Cardiac ventricle fibroblast (primary cell): ENCODE results near the gene CTF1. TPM values are rescaled to one million over a fixed set of nuclear protein-coding genes. Genes with fewer than 3 reads are reported as not detected.

Experiments used
- total RNA-seq: library from RNA; depleted of rRNA; stranded (reverse); fragments of >200 nt; gene quantifications from 2 replicates; pipeline ENCODE4 v1.2.3, GENCODE V29; 2015

The CTF1 gene
- total RNA-seq, result 2.0 and 3.6 TPM in 2 replicates

DNA sequence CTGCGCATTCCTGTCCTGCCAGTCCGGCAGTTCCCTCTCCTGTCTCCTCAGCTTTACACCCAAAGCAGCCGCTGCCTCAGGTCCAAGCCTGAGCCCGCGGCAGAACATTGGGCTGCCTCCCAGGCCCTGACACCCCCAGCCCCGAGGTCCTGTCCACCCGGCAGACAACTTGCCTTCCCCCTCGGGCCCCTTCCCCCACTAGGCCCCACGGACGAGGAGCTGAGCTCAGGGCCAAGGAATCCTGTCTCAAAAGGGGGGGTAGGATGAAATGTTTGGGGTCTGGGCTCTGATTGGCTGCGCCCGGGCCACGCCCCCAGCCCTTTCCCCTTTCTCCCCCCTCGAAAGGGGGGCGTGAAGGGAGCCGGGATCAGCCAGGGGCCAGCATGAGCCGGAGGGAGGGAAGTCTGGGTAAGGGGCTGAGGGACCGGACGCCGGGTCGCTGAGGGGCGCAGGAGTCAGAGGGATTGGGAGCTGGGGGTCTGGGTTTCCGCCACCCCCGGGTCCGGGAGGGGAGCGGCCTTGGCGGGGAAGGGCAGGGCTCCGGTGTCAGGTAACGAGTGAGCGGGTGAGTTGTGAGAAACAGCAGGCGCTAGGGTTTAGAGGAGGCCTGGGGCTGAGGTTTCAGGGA, at the start of gene CTF1:
CTF1 (plus strand) TSS at position 354 of the 628 bp plus-strand sequence; CDS start at position 384, 30 bp downstream.

GRCh38 chr16:30893744-30894539, 2.5 kb upstream of the CTF1 start, which contains the start of gene BCL7C:
Gene BCL7C, minus strand, starts transcription at chr16:30894077. Its CDS starts 133 bp downstream, at chr16:30893944.

DNA sequence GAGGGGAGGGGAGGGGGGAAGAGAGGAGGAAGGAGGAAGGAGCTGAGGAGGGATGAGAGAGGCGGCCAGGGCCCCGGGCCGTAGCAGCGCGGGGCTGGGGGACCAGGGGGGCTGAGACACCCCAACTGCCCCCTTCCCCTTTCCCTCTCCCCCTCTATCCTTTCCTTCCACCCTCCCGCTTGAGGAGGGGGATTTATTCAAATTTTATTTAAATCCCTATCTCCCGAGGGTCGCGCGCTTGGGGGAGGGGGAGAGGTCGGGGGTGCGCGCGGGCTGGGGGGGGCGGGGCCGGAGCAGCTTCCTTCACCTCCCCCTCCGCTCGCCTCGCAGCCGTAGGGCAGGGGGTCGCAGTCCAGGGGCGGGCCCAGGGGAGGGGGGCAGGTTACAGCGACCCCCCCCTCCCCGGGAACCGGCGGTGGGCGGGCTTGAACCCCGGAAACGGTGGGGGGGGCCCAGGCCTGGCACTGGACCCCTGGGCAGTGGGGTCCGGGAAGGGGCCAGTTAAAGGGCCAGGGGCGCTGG, 27.2 kb downstream of the CTF1 start, which contains the start of gene FBXL19:
FBXL19 (plus strand) TSS at position 19 of the 522 bp plus-strand sequence. CDS start 2,183 bp downstream, outside the sequence.

GRCh38 chr16:30948667-30949649, 52.5 kb downstream of the CTF1 start, which contains the start of gene ORAI3:
Gene ORAI3, plus strand, starts transcription at chr16:30949068. Its CDS starts 222 bp downstream, at chr16:30949290.

Other genes with a start within 250 kb of the CTF1 start
- gene PRR14, start 245.7 kb upstream of the CTF1 start, total RNA-seq, result 16.0 and 24.8 TPM in 2 replicates
- 25.1 and 30.0 TPM in 2 replicates for gene FBRS, start 238.2 kb upstream of the CTF1 start, total RNA-seq
- gene SRCAP, start 197.4 kb upstream of the CTF1 start, total RNA-seq, result 21.4 and 34.3 TPM in 2 replicates
- gene PHKG2, start 148.2 kb upstream of the CTF1 start, total RNA-seq, result 13.2 and 17.8 TPM in 2 replicates
- gene CFAP119, start 134.6 kb upstream of the CTF1 start, total RNA-seq, result 0.62 and 0.93 TPM in 2 replicates
- 68.0 and 87.4 TPM in 2 replicates for gene RNF40, start 134.3 kb upstream of the CTF1 start, total RNA-seq
- 11.7 and 15.0 TPM in 2 replicates for gene ZNF629, start 109.4 kb upstream of the CTF1 start, total RNA-seq
- gene BCL7C, start 2.5 kb upstream of the CTF1 start, total RNA-seq, result 29.7 and 36.9 TPM in 2 replicates
- gene FBXL19, start 27.0 kb downstream of the CTF1 start, total RNA-seq, result 13.2 and 13.7 TPM in 2 replicates
- gene ORAI3, start 52.5 kb downstream of the CTF1 start, total RNA-seq, result 45.4 and 48.9 TPM in 2 replicates
- 5.2 and 6.2 TPM in 2 replicates for gene SETD1A, start 61.1 kb downstream of the CTF1 start, total RNA-seq
- gene HSD3B7, start 88.6 kb downstream of the CTF1 start, total RNA-seq, result 11.1 and 11.7 TPM in 2 replicates
- gene STX1B, start 114.0 kb downstream of the CTF1 start, total RNA-seq, result 0.25 and 0.29 TPM in 2 replicates
- gene STX4, start 136.9 kb downstream of the CTF1 start, total RNA-seq, result 19.0 and 25.1 TPM in 2 replicates
- 9.8 and 14.4 TPM in 2 replicates for gene ZNF668, start 177.6 kb downstream of the CTF1 start, total RNA-seq
- gene ZNF646, start 177.8 kb downstream of the CTF1 start, total RNA-seq, result 8.0 and 10.5 TPM in 2 replicates
- gene PRSS53, start 192.3 kb downstream of the CTF1 start, total RNA-seq, result 1.2 and 3.2 TPM in 2 replicates
- 309 and 356 TPM in 2 replicates for gene VKORC1, start 198.2 kb downstream of the CTF1 start, total RNA-seq
- gene BCKDK, start 211.8 kb downstream of the CTF1 start, total RNA-seq, result 55.5 and 66.1 TPM in 2 replicates
- gene KAT8, start 221.1 kb downstream of the CTF1 start, total RNA-seq, result 21.0 and 22.6 TPM in 2 replicates
- not detected in 2 replicates for gene PRSS8, start 239.1 kb downstream of the CTF1 start, total RNA-seq